Measurements from ENCODE around the gene NCKAP1.

DNA sequence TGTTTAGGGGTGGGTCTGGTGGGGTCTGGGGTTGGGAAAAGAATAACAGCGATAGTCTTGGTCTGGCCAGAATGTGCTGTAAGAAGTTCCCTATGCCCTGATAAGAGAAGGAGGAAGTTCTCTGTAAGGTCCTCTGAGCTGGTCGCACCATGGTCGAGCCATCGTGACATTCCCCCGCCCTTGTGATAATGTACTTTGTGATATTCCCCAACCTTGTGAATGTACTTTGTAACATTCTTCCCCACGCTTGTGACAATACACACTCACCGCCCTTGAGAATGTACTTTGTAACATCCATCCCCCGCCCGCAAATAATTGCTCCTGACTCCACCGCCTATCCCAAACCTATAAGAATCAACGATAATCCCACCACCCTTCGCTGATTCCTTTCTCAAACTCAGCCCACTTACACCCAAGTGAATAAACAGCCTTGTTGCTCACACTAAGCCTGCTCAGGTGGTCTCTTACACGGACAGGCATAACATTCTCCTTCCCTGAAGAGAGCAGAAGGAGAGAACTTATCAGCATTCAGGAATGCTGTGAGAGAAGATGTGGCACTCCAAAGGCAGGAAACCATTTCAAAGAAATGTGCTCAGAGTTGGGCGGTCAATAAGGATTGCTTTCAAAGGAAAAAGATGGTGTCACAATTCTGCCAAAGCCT is 22.4 kb upstream of the NCKAP1 start:
- TF ChIP-seq, protein P1, sequence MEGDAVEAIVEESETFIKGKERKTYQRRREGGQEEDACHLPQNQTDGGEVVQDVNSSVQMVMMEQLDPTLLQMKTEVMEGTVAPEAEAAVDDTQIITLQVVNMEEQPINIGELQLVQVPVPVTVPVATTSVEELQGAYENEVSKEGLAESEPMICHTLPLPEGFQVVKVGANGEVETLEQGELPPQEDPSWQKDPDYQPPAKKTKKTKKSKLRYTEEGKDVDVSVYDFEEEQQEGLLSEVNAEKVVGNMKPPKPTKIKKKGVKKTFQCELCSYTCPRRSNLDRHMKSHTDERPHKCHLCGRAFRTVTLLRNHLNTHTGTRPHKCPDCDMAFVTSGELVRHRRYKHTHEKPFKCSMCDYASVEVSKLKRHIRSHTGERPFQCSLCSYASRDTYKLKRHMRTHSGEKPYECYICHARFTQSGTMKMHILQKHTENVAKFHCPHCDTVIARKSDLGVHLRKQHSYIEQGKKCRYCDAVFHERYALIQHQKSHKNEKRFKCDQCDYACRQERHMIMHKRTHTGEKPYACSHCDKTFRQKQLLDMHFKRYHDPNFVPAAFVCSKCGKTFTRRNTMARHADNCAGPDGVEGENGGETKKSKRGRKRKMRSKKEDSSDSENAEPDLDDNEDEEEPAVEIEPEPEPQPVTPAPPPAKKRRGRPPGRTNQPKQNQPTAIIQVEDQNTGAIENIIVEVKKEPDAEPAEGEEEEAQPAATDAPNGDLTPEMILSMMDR (IDR thresholded peaks at IDR 0.05; ENCODE audit: poor library complexity) = no peak
- TF ChIP-seq EZH2 (IDR thresholded peaks at IDR 0.05; ENCODE audit: borderline replicate concordance) = no peak
